Caco-2 (cell line): Measurements from ENCODE around the gene VTI1A. TPM values are rescaled to one million over a fixed set of nuclear protein-coding genes. Genes with fewer than 3 reads are reported as not detected.

Experiments used
- BruUV-seq: library from RNA; stranded (reverse); fragments of 400-500 nt; replicated peaks from 2 replicates; lab custom pipeline; 2021; lab: Mats Ljungman, UMichigan
- CTCF ChIA-PET: fragments of 300-600 bp; sonication (Branson Sonifier 250); formaldehyde crosslinking; loops from one replicate; lab custom pipeline; 2022; ENCODE audit warnings: antibody characterized with exemption; lab: Charles Lee
- POLR2A ChIA-PET: fragments of 300-600 bp; sonication (Branson Sonifier 250); formaldehyde crosslinking; loops from one replicate; lab custom pipeline; 2022; ENCODE audit warnings: antibody characterized with exemption; lab: Charles Lee
- DNase-seq, 2 experiments: peaks; one replicate each; pipeline versions ENCODE4 v3.0.0 to v3.0.0-alpha.2; 2020 to 2022
- H3K27me3 ChIP-seq: replicated peaks from 2 replicates; pipeline ENCODE4 v1.6.0; 2011; ENCODE audit warnings: low read length; ENCODE audit not compliant: control insufficient read depth, insufficient read depth
- H3K36me3 ChIP-seq: 2 replicates; pipeline ENCODE4 v1.5.1; 2011; ENCODE audit warnings: low read length; ENCODE audit not compliant: control insufficient read depth, insufficient read depth
- H3K4me1 ChIP-seq: fragments of 250-450 bp; sonication (Bioruptor Pico); 2 replicates; pipeline ENCODE4 v1.5.1; 2020; ENCODE audit warnings: mild to moderate bottlenecking
- H3K4me3 ChIP-seq: 2 replicates; pipeline ENCODE4 v1.5.1; 2011; ENCODE audit warnings: low read depth, mild to moderate bottlenecking, control low read depth, low read length
- H3K9me3 ChIP-seq: fragments of 250-450 bp; sonication (Bioruptor Pico); 2 replicates; pipeline ENCODE4 v1.5.1; 2020; ENCODE audit warnings: mild to moderate bottlenecking, moderate library complexity
- H3K27ac Mint-ChIP-seq: one replicate; pipeline ENCODE4 v1.8.0; 2022; ENCODE audit warnings: mixed read lengths; ENCODE audit not compliant: unreplicated experiment
- H3K27me3 Mint-ChIP-seq: one replicate; pipeline ENCODE4 v1.8.0; 2022; ENCODE audit warnings: mixed read lengths; ENCODE audit not compliant: insufficient read depth, unreplicated experiment
- H3K36me3 Mint-ChIP-seq: one replicate; pipeline ENCODE4 v1.8.0; 2022; ENCODE audit warnings: mild to moderate bottlenecking, mixed read lengths; ENCODE audit not compliant: insufficient read depth, unreplicated experiment
- H3K4me1 Mint-ChIP-seq: one replicate; pipeline ENCODE4 v1.8.0; 2022; ENCODE audit warnings: low read depth, mixed read lengths; ENCODE audit not compliant: unreplicated experiment
- H3K4me3 Mint-ChIP-seq: one replicate; pipeline ENCODE4 v1.8.0; 2022; ENCODE audit warnings: mild to moderate bottlenecking, moderate library complexity, mixed read lengths; ENCODE audit not compliant: unreplicated experiment
- H3K9me3 Mint-ChIP-seq: one replicate; pipeline ENCODE4 v1.8.0; 2022; ENCODE audit warnings: mixed read lengths; ENCODE audit not compliant: unreplicated experiment
- CTCF ChIP-seq, 2 experiments: fragments of 200-600 bp in 1 of 2; IDR thresholded peaks; 1 replicate in 1 of 2; 2 replicates in 1 of 2; pipeline versions ENCODE4 v1.5.1 to v1.8.0; 2011 to 2022; ENCODE audit warnings: antibody characterized with exemption in 1 of 2, control low read depth in 1 of 2, inconsistent platforms in 1 of 2, low read depth in 1 of 2, low read length in 1 of 2, mild to moderate bottlenecking in 1 of 2, moderate library complexity in 1 of 2; ENCODE audit not compliant: insufficient read depth in 1 of 2, severe bottlenecking in 1 of 2, unreplicated experiment in 1 of 2
- intact Hi-C: fragments of 100-400 bp; cut with micrococcal nuclease; formaldehyde crosslinking; loops from one replicate; pipeline ENCODE4 v1.10.0; 2022; ENCODE audit not compliant: unreplicated experiment
- total RNA-seq: library from RNA; stranded (reverse); gene quantifications from 2 replicates; pipeline ENCODE4 v1.2.3, GENCODE V29; 2022

Gene VTI1A
- total RNA-seq, 1 experiment from 2014 or later: 45.6 TPM

GRCh38 chr10:112687647-112688046, 240.6 kb downstream of the VTI1A start:
- H3K27ac Mint-ChIP-seq: no peak overlapping the region
- Histone ChIP-seq H3K4me1 (peaks cover 4% of the 10 kb centered on the region; the same call in 1 of the 2 replicates), H3K4me3 (no peak overlapping the region), H3K36me3 (no peaks in the 10 kb centered on the region; the same call in 1 of the 2 replicates), H3K27me3 (no peaks in the 10 kb centered on the region), H3K9me3 (no peaks in the 10 kb centered on the region)
- ChIA-PET CTCF (interaction anchor here (0.7 kb wide), 1 partner anchor 120 kb away, joined by 13 read pairs; no protein-coding TSS in a partner anchor), POLR2A (no interaction called here)
- H3K4me3 Mint-ChIP-seq: no peak overlapping the region
- H3K36me3 Mint-ChIP-seq: peaks cover 7% of the 10 kb centered on the region
- no peaks in the 10 kb centered on the region for H3K27me3 Mint-ChIP-seq
- intact Hi-C loops: no loop called here
- BruUV-seq: no TSS peak
- no peak for DNase-seq
- no peaks in the 10 kb centered on the region for H3K4me1 Mint-ChIP-seq
- no peak for TF ChIP-seq CTCF (IDR thresholded peaks at IDR 0.05; ENCODE audit: insufficient read depth in 1 of 2, low read depth in 1 of 2, low read length in 1 of 2, severe bottlenecking in 1 of 2, unreplicated experiment in 1 of 2)
- no peaks in the 10 kb centered on the region for H3K9me3 Mint-ChIP-seq

DNA sequence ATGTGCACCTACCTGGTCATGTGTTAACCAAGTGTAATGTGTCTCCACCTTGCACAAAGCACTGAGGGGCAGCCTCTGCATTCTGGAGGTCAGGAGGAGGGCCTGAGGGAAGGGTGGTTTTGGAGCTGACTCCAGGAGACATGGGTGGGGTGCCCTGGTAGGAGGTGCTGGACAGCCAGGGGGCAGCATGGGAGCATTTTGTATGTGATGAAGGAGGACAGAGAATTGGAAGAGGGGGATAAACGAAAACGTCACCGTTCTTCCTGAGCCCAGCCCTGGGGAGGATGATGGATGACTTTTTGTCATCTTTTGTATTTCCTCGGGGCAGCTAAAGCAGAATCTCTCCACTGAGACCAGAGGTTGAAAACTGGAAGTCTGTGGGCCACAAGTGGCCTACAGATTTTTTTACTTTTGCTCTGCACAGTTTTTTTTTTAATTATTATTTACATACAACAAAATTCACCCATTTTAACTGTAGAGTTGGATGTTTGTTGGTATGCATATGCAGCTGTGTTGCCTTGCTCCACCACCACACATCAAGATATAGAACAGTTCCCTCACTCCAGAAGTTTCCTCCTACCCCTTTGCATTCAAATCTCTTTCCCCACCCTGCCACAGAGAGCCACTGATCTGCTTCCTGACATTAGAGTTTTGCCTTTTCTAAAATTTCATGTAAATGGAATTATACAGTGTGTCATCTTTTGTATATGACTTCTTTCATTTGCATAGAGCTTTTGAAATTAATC, 242.5 kb downstream of the VTI1A start:
- Histone ChIP-seq H3K4me1 (peaks cover 4% of the 10 kb centered on the region; the same call in 1 of the 2 replicates), H3K36me3 (no peaks in the 10 kb centered on the region; the same call in 1 of the 2 replicates), H3K27me3 (no peaks in the 10 kb centered on the region), H3K4me3 (no peak overlapping the region), H3K9me3 (no peaks in the 10 kb centered on the region)
- Mint-ChIP-seq H3K27me3 (no peaks in the 10 kb centered on the region), H3K4me1 (no peaks in the 10 kb centered on the region), H3K4me3 (no peak overlapping the region), H3K9me3 (no peaks in the 10 kb centered on the region), H3K27ac (no peak overlapping the region), H3K36me3 (peaks cover 7% of the 10 kb centered on the region)
- ChIA-PET CTCF (interaction anchor here (0.5 to 1.0 kb wide), 4 partner anchors 9 to 1065 kb away, joined by 3 read pairs; no protein-coding TSS in a partner anchor), POLR2A (no interaction called here)
- peak; percentile 46 to 71 for TF ChIP-seq CTCF (IDR thresholded peaks at IDR 0.05; ENCODE audit: insufficient read depth in 1 of 2, low read depth in 1 of 2, low read length in 1 of 2, severe bottlenecking in 1 of 2, unreplicated experiment in 1 of 2)
- intact Hi-C loops: no loop called here
- peak; percentile 55 to 66 for DNase-seq
- no TSS peak for BruUV-seq

DNA sequence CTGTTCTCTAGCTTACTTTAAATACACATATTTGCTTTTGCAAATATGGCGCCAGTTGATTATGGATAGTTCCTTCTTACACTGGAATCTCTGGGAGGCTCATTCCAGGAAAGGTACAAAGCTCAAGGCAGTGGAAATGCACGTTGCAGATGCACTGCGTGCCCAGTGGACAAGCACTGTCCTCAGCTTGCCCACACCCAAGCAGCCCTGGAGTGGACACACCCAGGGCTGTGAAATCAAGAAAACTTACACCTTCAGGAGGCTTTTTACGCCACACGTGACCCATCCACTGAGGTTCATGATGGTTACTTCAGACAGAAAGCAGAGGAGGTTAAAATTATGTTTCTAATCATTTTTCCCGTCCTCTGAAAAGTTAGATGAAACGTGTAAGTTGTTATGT, 248.5 kb downstream of the VTI1A start:
- DNase-seq: no peak
- intact Hi-C loops: no loop called here
- POLR2A ChIA-PET: interaction anchor here (0.6 kb wide), 1 partner anchor 39 kb away, joined by 3 read pairs; no protein-coding TSS in a partner anchor

More for the DNA sequence above, 248.5 kb downstream of the VTI1A start:
- Mint-ChIP-seq H3K36me3 (peaks cover 5% of the 10 kb centered on the region), H3K27me3 (no peaks in the 10 kb centered on the region), H3K4me3 (no peak overlapping the region), H3K27ac (no peak overlapping the region), H3K9me3 (no peaks in the 10 kb centered on the region), H3K4me1 (no peaks in the 10 kb centered on the region)
- no peaks in the 10 kb centered on the region; the same call in 1 of the 2 replicates for H3K36me3 ChIP-seq
- TF ChIP-seq CTCF (IDR thresholded peaks at IDR 0.05; ENCODE audit: insufficient read depth in 1 of 2, low read depth in 1 of 2, low read length in 1 of 2, severe bottlenecking in 1 of 2, unreplicated experiment in 1 of 2): no peak
- no peak overlapping the region for H3K4me3 ChIP-seq
- no TSS peak for BruUV-seq
- CTCF ChIA-PET: no interaction called here
- H3K4me1 ChIP-seq: peaks cover 14% of the 10 kb centered on the region
- H3K27me3 ChIP-seq: no peaks in the 10 kb centered on the region
- H3K9me3 ChIP-seq: no peaks in the 10 kb centered on the region
